Measurements from ENCODE around the gene SCPEP1. TPM values are rescaled to one million over a fixed set of nuclear protein-coding genes. Genes with fewer than 3 reads are reported as not detected.

The SCPEP1 gene
- total and polyA plus RNA-seq, 2 of the 13 experiments (the other 11 are each of a cell fraction or from before 2014, with no cell fraction given), result 24.3 to 27.3 TPM

DNA sequence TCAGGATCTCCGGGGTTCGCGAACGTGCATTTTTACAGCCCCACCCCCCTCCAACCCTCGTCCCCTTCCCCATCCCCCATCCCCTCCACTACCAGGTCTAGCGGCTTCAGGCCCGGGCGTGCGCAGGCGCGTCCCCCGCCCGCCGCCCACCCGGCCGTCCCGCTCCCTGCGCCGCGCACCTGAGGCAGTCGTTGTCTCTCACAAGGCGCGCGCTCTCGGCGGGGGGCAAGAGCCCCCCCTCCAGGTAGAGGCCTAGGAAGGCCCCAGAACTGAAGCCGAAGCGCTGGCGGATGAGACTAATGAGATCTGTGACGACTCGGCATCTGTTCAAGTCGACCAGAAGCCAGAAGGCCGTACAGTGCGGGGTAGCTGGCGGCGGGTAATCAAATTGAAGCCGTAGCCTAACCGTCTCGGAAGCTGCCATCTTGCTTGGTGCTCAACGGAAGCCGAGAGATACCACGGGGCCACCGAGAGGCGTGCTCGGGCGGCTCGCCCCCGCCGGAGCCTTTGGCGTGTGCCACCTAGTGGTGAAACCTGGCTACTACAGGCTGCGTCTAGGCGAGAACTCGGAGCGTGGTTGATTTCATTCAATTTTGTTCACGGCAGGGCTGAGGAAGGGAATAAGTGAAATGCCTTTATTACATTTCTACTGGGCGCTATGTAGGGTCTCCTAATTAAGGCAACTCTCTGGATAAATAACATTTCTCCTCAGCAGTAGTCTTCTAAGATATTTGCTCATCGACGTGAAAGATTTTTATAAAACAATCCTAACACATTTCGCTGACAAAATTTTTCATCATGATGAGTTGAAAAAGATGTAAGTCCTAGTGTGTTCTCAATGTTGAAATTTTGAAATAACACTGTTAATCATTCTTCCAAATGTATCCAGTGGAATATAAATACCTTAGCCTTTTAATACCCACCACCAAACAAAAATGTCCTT is 17.1 kb upstream of the SCPEP1 start, which contains the start of gene COIL (continued):
- TF ChIP-seq, protein P1, sequence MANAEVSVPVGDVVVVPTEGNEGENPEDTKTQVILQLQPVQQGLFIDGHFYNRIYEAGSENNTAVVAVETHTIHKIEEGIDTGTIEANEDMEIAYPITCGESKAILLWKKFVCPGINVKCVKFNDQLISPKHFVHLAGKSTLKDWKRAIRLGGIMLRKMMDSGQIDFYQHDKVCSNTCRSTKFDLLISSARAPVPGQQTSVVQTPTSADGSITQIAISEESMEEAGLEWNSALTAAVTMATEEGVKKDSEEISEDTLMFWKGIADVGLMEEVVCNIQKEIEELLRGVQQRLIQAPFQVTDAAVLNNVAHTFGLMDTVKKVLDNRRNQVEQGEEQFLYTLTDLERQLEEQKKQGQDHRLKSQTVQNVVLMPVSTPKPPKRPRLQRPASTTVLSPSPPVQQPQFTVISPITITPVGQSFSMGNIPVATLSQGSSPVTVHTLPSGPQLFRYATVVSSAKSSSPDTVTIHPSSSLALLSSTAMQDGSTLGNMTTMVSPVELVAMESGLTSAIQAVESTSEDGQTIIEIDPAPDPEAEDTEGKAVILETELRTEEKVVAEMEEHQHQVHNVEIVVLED (CRISPR knock-in tag; IDR thresholded peaks at IDR 0.05; ENCODE audit: borderline replicate concordance), result peak; percentile 85
- TF ChIP-seq, protein P2, sequence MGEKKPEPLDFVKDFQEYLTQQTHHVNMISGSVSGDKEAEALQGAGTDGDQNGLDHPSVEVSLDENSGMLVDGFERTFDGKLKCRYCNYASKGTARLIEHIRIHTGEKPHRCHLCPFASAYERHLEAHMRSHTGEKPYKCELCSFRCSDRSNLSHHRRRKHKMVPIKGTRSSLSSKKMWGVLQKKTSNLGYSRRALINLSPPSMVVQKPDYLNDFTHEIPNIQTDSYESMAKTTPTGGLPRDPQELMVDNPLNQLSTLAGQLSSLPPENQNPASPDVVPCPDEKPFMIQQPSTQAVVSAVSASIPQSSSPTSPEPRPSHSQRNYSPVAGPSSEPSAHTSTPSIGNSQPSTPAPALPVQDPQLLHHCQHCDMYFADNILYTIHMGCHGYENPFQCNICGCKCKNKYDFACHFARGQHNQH (CRISPR knock-in tag; IDR thresholded peaks at IDR 0.05), result peak; percentile 90
- TF ChIP-seq ZSCAN30 (CRISPR knock-in tag; IDR thresholded peaks at IDR 0.05), result peak; percentile 93; the same call in 1 of the 2 replicates
- peak; percentile 67 for TF ChIP-seq NCOA2 (CRISPR knock-in tag; IDR thresholded peaks at IDR 0.05)
- no peak for TF ChIP-seq TCF12 (IDR thresholded peaks at IDR 0.05)
- no peak; the same call in 1 of the 2 replicates for TF ChIP-seq TCF12 (CRISPR knock-in tag; IDR thresholded peaks at IDR 0.05)
- TF ChIP-seq TRIM24 (CRISPR knock-in tag; IDR thresholded peaks at IDR 0.05), result no peak
- TF ChIP-seq ZNF337 (CRISPR knock-in tag; IDR thresholded peaks at IDR 0.05; ENCODE audit: borderline replicate concordance, low read depth), result peak; percentile 71; the same call in 1 of the 2 replicates
- no peak for TF ChIP-seq ZNF3 (CRISPR knock-in tag; IDR thresholded peaks at IDR 0.05)
- TF ChIP-seq HNF4A (CRISPR knock-in tag; IDR thresholded peaks at IDR 0.05), result peak; percentile 30; the same call in 1 of the 2 replicates
- peak; percentile 97; the same call in 1 of the 2 replicates for TF ChIP-seq ZNF430 (CRISPR knock-in tag; IDR thresholded peaks at IDR 0.05)
- TF ChIP-seq, protein P3, sequence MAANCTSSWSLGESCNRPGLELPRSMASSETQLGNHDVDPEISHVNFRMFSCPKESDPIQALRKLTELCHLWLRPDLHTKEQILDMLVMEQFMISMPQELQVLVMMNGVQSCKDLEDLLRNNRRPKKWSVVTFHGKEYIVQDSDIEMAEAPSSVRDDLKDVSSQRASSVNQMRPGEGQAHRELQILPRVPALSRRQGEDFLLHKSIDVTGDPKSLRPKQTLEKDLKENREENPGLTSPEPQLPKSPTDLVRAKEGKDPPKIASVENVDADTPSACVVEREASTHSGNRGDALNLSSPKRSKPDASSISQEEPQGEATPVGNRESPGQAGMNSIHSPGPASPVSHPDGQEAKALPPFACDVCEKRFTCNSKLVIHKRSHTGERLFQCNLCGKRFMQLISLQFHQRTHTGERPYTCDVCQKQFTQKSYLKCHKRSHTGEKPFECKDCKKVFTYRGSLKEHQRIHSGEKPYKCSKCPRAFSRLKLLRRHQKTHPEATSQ (CRISPR knock-in tag; IDR thresholded peaks at IDR 0.05; ENCODE audit: borderline replicate concordance), result peak; percentile 95; the same call in 1 of the 2 replicates
- TF ChIP-seq, protein P4, sequence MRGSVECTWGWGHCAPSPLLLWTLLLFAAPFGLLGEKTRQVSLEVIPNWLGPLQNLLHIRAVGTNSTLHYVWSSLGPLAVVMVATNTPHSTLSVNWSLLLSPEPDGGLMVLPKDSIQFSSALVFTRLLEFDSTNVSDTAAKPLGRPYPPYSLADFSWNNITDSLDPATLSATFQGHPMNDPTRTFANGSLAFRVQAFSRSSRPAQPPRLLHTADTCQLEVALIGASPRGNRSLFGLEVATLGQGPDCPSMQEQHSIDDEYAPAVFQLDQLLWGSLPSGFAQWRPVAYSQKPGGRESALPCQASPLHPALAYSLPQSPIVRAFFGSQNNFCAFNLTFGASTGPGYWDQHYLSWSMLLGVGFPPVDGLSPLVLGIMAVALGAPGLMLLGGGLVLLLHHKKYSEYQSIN (CRISPR knock-in tag; IDR thresholded peaks at IDR 0.05; ENCODE audit: borderline replicate concordance), result no peak
- TF ChIP-seq, protein P5, sequence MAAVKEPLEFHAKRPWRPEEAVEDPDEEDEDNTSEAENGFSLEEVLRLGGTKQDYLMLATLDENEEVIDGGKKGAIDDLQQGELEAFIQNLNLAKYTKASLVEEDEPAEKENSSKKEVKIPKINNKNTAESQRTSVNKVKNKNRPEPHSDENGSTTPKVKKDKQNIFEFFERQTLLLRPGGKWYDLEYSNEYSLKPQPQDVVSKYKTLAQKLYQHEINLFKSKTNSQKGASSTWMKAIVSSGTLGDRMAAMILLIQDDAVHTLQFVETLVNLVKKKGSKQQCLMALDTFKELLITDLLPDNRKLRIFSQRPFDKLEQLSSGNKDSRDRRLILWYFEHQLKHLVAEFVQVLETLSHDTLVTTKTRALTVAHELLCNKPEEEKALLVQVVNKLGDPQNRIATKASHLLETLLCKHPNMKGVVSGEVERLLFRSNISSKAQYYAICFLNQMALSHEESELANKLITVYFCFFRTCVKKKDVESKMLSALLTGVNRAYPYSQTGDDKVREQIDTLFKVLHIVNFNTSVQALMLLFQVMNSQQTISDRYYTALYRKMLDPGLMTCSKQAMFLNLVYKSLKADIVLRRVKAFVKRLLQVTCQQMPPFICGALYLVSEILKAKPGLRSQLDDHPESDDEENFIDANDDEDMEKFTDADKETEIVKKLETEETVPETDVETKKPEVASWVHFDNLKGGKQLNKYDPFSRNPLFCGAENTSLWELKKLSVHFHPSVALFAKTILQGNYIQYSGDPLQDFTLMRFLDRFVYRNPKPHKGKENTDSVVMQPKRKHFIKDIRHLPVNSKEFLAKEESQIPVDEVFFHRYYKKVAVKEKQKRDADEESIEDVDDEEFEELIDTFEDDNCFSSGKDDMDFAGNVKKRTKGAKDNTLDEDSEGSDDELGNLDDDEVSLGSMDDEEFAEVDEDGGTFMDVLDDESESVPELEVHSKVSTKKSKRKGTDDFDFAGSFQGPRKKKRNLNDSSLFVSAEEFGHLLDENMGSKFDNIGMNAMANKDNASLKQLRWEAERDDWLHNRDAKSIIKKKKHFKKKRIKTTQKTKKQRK (IDR thresholded peaks at IDR 0.05; ENCODE audit: low read length), result no peak
- no peak; the same call in 1 of the 2 replicates for TF ChIP-seq HMG20A (CRISPR knock-in tag; IDR thresholded peaks at IDR 0.05; ENCODE audit: borderline replicate concordance)
- TF ChIP-seq CEBPB (IDR thresholded peaks at IDR 0.05; ENCODE audit: borderline replicate concordance, low read depth, low read length), result no peak
- no peak for TF ChIP-seq ZBTB8A (CRISPR knock-in tag; IDR thresholded peaks at IDR 0.05; ENCODE audit: borderline replicate concordance, low read depth)
- TF ChIP-seq BHLHE40 (IDR thresholded peaks at IDR 0.05; ENCODE audit: low read length), result peak; percentile 73
- no peak for TF ChIP-seq ZNF207 (IDR thresholded peaks at IDR 0.05; ENCODE audit: borderline replicate concordance)
